Measurements from ENCODE around the gene NHSL2. TPM values are rescaled to one million over a fixed set of nuclear protein-coding genes. Genes with fewer than 3 reads are reported as not detected.

The NHSL2 gene
- total RNA-seq, 1 donor from 2014 or later = 12.7 TPM

- intact Hi-C loops (cut with DNase I) = no loop called here
- DNase-seq (no peak), ATAC-seq (no peak)
- TF ChIP-seq, protein P1, sequence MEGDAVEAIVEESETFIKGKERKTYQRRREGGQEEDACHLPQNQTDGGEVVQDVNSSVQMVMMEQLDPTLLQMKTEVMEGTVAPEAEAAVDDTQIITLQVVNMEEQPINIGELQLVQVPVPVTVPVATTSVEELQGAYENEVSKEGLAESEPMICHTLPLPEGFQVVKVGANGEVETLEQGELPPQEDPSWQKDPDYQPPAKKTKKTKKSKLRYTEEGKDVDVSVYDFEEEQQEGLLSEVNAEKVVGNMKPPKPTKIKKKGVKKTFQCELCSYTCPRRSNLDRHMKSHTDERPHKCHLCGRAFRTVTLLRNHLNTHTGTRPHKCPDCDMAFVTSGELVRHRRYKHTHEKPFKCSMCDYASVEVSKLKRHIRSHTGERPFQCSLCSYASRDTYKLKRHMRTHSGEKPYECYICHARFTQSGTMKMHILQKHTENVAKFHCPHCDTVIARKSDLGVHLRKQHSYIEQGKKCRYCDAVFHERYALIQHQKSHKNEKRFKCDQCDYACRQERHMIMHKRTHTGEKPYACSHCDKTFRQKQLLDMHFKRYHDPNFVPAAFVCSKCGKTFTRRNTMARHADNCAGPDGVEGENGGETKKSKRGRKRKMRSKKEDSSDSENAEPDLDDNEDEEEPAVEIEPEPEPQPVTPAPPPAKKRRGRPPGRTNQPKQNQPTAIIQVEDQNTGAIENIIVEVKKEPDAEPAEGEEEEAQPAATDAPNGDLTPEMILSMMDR (IDR thresholded peaks at IDR 0.05) = no peak
- no peaks in the 10 kb centered on the region for H3K9me3 ChIP-seq
- H3K4me3 ChIP-seq = no peak overlapping the region
- H3K4me1 ChIP-seq = no peaks in the 10 kb centered on the region
- H3K27ac ChIP-seq = no peak overlapping the region
- H3K27me3 ChIP-seq (ENCODE audit: low read depth) = no peaks in the 10 kb centered on the region
- peaks cover 16% of the 10 kb centered on the region for H3K36me3 ChIP-seq
Observed at GRCh38 chrX:72143609-72143907, 232.9 kb downstream of the NHSL2 start.

GRCh38 chrX:72145181-72145580 lies 234.5 kb downstream of the NHSL2 start:
- DNase-seq = no peak
- TF ChIP-seq, protein P1 (IDR thresholded peaks at IDR 0.05) = no peak
- intact Hi-C loops (cut with DNase I) = no loop called here
- Histone ChIP-seq H3K4me3 (no peak overlapping the region), H3K36me3 (peaks cover 7% of the 10 kb centered on the region), H3K27ac (no peak overlapping the region), H3K27me3 (ENCODE audit: low read depth) (no peaks in the 10 kb centered on the region), H3K9me3 (no peaks in the 10 kb centered on the region), H3K4me1 (no peaks in the 10 kb centered on the region)
- no peak for ATAC-seq

GRCh38 chrX:72146527-72146926 lies 235.9 kb downstream of the NHSL2 start:
- Histone ChIP-seq H3K4me3 (no peak overlapping the region), H3K36me3 (no peaks in the 10 kb centered on the region), H3K27ac (no peak overlapping the region), H3K4me1 (no peaks in the 10 kb centered on the region), H3K9me3 (no peaks in the 10 kb centered on the region), H3K27me3 (ENCODE audit: low read depth) (no peaks in the 10 kb centered on the region)
- ATAC-seq (no peak), DNase-seq (no peak)
- intact Hi-C loops (cut with DNase I) = no loop called here
- TF ChIP-seq, protein P1 (IDR thresholded peaks at IDR 0.05) = no peak

GRCh38 chrX:72158773-72159172 lies 248.1 kb downstream of the NHSL2 start:
- no peak for DNase-seq
- Histone ChIP-seq H3K4me3 (no peak overlapping the region), H3K9me3 (no peaks in the 10 kb centered on the region), H3K4me1 (no peaks in the 10 kb centered on the region), H3K36me3 (no peaks in the 10 kb centered on the region), H3K27me3 (ENCODE audit: low read depth) (no peaks in the 10 kb centered on the region), H3K27ac (no peak overlapping the region)
- TF ChIP-seq, protein P1 (IDR thresholded peaks at IDR 0.05) = no peak
- ATAC-seq = no peak
- intact Hi-C loops (cut with DNase I) = no loop called here

DNA sequence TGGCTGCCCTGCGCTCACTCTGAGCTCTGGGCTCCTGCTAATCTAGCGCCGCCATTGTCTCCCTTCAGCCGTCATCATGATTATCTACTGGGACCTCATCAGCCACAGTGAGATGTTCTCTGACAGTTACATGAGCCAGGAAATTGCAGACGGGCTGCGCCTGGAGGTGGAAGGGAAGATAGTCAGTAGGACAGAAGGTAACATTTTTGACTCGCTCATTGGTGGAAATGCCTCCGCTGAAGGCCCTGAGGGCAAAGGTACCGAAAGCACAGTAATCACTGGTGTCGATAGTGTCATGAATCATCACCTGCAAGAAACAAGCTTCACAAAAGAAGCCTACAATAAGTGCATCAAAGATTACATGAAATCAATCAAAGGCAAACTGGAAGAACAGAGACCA lies 249.1 kb downstream of the NHSL2 start:
- Histone ChIP-seq H3K4me1 (no peaks in the 10 kb centered on the region), H3K4me3 (no peak overlapping the region), H3K36me3 (no peaks in the 10 kb centered on the region), H3K27me3 (ENCODE audit: low read depth) (no peaks in the 10 kb centered on the region), H3K9me3 (no peaks in the 10 kb centered on the region), H3K27ac (no peak overlapping the region)
- ATAC-seq (no peak), DNase-seq (no peak)
- intact Hi-C loops (cut with DNase I) = no loop called here
- TF ChIP-seq, protein P1 (IDR thresholded peaks at IDR 0.05) = no peak

GRCh38 chrX:72165551-72165950 lies 254.9 kb downstream of the NHSL2 start:
- Histone ChIP-seq H3K4me3 (no peak overlapping the region), H3K9me3 (no peaks in the 10 kb centered on the region), H3K36me3 (no peaks in the 10 kb centered on the region), H3K27me3 (ENCODE audit: low read depth) (no peaks in the 10 kb centered on the region), H3K27ac (no peak overlapping the region), H3K4me1 (no peaks in the 10 kb centered on the region)
- TF ChIP-seq, protein P1 (IDR thresholded peaks at IDR 0.05) = no peak
- intact Hi-C loops (cut with DNase I) = no loop called here
- DNase-seq (no peak), ATAC-seq (no peak)

Measured in lower lobe of right lung (tissue), 2 donors.